Measurements from ENCODE around the gene PRKCH.

PRKCH gene

GRCh38 chr14:61335049-61335448, 13.7 kb downstream of the PRKCH start:
- no peak for FAIRE-seq

DNA sequence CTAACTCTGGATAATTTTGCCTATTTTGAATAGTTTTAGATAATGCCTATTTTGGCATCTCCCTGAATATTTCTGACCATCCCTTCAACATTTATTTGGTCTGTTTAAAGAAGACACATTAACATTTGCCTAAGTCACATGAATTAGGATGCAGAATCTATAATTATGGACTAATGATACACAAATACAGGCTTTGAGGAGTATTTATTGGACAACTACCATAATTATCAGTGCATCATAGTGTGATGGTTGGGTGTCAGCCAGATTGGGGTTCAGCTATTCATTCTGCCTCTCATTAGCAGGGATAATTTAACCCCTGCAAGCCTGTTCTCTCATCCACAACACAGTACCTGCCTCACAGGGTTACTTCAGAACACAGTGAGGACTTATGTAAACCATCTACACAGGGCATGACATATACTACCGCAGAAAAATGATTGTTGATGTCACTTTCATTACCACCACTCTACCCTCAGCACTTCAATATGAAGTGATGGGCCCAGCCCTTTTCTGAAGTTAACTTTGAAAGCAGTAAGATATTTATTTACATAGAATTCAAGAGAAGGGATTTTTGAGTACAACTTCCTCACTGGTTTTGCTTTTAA, 14.4 kb downstream of the PRKCH start:
- no peak for FAIRE-seq

More at GRCh38 chr14:61335049-61335448, 13.7 kb downstream of the PRKCH start:
- no peak for DNase-seq (ENCODE audit: insufficient read length, low spot score)

GRCh38 chr14:61337893-61338292, 16.5 kb downstream of the PRKCH start:
- FAIRE-seq = no peak
- no peak for DNase-seq (ENCODE audit: insufficient read length, low spot score)

More for the DNA sequence above, 14.4 kb downstream of the PRKCH start:
- DNase-seq (ENCODE audit: insufficient read length, low spot score) = no peak

- no peak for DNase-seq (ENCODE audit: insufficient read length, low spot score)
- FAIRE-seq = no peak
Measured at GRCh38 chr14:61338457-61338856, 17.1 kb downstream of the PRKCH start.

DNA sequence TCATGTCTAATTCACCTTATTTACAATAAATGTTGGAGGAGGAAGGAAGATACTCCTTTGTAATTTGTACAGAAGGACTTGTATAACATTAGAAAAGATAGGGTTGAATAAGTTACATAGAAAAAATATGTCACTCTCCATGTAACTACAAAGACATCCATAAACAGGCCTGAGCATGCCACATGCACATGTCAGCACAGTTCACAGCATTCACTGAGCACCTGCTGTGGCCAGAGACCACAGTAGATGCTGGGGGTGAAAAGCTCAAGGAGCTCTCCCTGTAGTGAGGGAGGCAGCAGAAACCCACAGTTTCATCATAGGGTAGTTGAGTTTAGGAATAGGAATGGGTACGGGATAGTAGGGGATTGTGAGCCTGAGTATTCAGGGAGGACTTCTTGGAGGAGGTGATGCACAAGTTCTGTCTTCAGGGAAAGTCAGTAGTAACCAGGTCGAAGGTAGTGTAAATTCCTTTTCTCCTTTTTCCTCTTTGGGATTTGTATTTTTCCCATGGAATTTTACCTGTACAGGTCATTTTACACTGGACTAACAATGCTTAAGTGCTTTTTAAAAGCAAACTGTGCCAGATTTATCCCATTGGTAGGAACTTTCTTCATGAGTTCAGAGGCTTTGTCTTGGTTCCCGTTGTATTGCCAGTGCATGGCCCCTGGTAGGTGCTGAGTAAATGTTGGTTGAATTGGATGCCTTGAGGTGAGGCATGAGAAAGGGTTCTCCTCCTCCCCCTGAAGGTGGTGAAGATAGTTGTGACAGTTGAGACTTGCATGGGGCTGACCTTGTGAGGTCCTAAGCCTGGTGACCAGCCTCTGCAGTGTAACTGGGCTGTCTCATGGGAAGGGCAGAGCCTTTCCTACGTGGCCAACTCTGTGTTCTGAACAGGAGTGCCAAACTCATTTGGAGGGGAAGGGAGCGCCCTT, 20.2 kb downstream of the PRKCH start:
- FAIRE-seq = no peak
- no peak for DNase-seq (ENCODE audit: insufficient read length, low spot score)

DNA sequence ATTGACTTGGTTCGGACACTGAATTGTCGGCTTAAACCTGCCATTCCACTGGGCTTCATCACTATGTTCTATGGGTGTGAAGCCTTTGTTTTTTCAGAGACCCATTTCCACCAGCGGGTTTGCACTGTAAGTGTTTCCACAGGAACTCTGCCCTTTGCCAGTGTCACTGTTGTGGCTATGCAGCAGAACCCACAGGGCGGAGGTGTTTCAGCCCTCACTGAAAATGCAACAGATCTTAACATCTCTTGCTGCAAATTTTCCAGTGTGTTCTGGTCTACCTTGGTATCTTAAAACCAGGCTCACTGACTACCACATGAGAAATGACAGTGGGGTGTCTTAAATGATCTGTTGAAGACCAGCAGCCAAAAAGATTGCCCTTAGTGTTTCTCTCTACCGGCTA, 21.1 kb downstream of the PRKCH start:
- DNase-seq (ENCODE audit: insufficient read length, low spot score) = no peak
- no peak for FAIRE-seq

DNA sequence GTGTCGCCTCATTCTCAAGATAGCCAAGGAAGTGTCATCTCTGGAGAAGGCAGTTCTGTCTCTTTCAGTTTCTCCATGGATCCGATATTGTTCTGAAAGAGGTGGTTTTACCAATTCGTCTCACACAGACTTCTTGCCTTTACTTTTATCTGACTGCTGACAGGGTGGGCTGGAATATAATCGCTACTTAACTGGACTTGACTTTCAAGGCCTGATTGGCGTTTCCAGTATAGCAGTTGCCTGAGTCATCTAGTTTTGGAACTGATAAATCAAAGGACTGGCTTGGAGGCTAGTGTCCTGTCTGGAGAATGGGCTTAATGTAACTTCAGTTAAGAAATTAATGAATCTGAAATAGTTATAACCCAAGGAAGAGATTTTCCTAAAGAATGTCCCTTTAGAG, 21.6 kb downstream of the PRKCH start:
- DNase-seq (ENCODE audit: insufficient read length, low spot score) (no peak), FAIRE-seq (no peak)

DNA sequence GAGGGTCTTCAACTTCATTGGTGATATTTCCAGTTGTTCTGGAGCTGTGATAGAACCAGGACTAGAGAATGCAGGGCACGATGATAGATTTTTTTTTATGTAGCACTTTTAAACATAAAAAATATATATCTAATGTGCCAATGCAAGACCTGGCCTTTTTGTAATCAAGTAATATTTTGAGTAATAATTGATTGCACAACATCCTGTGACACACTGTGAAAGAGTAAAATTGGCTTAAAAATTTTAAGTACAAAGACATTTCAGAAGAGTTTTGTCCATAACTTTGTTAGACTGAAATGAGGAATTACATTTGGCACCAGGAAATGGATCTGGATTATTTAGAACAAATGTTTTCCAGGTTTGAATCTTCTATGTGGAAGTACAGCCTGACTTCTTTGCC, 22.1 kb downstream of the PRKCH start:
- FAIRE-seq (no peak), DNase-seq (ENCODE audit: insufficient read length, low spot score) (no peak)

GRCh38 chr14:61343991-61344405, 22.6 kb downstream of the PRKCH start:
- no peak for DNase-seq (ENCODE audit: insufficient read length, low spot score)
- no peak for FAIRE-seq

- FAIRE-seq (no peak), DNase-seq (ENCODE audit: insufficient read length, low spot score) (no peak)
Measured at GRCh38 chr14:61344437-61345150, 23.2 kb downstream of the PRKCH start.

DNA sequence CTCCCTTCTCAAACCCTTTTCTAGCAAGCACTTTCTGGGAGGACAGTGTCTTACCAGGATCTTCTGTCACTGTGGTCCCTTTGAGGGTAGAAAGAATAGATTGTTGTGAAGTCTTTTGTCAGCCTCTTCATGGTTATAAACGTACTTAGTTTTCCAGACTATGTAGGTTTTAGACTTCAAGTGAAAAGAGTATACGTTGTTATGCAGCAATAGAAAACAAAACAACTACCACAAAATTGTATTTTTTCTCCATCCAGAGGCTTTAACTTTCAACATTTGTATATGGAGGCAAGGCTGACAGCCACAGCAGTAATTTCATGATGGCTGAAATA, 23.7 kb downstream of the PRKCH start:
- FAIRE-seq = no peak
- no peak for DNase-seq (ENCODE audit: insufficient read length, low spot score)

- FAIRE-seq (no peak), DNase-seq (ENCODE audit: insufficient read length, low spot score) (no peak)
Measured at GRCh38 chr14:61346221-61346620, 24.8 kb downstream of the PRKCH start.

DNA sequence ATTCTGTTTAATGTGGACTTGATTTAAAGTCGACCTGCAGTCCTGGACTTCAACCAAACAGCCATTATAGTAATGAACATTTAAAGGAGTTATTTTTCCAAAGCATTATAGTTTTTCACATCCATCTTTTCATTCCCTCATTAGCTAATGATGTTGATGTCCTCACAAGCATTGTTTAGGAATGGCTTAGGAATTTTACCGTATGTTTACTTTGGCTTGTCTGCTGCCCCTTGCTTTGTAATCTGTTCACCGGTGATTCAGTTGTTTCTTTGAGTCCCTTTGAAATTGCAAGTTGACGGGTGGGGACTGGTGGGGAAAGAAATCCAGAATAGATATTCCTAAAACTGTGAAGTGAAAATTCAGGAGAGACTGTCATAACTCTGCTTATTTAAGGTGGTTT, 25.4 kb downstream of the PRKCH start:
- DNase-seq (ENCODE audit: insufficient read length, low spot score) = no peak
- no peak for FAIRE-seq

DNA sequence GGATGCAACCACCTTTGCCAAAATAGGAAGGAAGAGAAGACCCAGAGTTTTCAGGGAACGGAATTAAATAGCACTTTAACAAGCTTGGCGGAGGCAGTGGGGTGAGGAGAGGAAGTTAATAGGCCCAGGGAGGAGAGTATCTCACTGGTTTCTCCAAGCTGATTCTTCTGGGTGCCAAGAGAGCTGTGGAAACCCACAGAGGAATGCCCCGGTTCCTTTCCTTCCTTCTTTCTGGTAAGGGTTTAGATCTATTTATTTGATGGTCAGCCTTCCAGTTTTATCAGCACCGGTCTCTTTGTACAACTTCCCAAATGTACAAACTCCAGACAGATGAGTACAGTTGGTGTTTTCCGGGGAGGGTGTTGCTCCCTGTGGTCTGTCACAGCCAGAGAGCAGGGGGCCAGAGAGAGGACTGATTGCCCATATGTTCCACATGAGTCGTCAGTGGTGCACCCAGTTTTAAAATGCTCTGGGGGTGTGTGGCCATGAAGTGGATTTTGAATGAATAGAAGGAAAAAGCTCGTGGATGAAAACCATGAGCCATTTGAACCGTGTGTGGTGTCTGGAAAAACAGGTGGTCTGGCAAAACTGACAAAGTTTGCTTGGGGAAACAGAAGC, 26.6 kb downstream of the PRKCH start:
- DNase-seq (ENCODE audit: insufficient read length, low spot score) = no peak
- no peak for FAIRE-seq

DNA sequence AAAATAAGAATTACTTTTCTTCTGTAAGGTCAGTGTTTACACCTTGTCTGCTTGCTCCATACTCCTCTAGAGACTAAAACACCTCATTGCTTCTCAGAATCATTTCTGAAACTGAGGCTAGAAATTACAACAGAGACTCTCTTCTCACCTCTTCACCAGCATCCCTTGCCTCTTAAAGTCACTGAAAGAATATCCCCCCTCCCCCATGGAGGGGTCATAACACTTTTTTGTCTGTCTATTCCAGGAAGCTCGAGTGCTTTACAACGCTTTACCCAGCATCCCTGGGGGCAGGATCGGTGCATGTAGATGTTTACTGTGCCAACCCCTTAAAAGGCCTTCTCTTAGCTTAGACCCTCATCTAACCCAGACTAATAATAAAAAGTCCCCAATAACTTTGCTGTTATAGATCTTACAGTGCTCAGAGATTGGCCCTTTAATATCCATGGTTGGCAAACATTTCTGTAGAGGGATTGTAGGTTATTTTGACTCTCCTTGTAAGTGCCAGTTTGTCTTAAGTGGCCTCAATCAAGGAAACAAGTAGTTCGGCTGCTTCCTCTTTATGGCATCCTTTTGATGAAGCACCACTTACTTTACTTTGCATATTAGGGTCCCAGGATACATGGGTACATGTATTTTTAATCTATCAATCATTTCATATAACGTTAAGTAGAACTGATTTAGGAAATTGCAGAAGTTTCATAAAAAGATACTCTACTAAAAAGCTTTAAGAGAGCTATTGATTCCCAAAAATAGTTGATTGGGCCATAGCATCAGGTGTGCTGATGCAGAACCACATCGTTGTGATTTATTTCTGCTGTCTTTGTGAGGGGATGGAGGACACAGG, 29.3 kb downstream of the PRKCH start:
- FAIRE-seq (peak; percentile 48), DNase-seq (ENCODE audit: insufficient read length, low spot score) (no peak)

- FAIRE-seq (no peak), DNase-seq (ENCODE audit: insufficient read length, low spot score) (no peak)
Measured at GRCh38 chr14:61351477-61351876, 30.1 kb downstream of the PRKCH start.

DNA sequence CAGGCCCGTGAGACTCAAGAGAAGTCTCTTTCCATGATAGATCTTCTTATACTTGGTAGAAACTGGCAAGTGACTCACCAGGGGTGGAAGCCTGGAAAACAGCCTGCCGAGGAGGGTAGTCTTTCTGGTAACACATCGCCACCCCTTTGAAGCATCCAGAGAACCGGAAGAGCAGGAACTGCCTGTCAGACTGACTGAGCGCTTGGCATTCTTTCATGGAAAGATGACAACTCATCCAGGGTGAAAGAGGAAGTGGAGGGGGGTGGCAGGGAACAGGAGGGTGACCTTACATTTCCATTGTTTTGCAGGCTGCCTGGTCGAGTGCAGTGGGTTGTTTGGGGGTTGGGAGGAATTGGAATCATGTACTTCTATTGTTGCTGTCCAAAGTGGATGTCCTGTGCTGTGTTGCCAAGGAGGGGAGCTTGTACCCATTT, 34.5 kb downstream of the PRKCH start:
- FAIRE-seq (no peak), DNase-seq (ENCODE audit: insufficient read length, low spot score) (no peak)

DNA sequence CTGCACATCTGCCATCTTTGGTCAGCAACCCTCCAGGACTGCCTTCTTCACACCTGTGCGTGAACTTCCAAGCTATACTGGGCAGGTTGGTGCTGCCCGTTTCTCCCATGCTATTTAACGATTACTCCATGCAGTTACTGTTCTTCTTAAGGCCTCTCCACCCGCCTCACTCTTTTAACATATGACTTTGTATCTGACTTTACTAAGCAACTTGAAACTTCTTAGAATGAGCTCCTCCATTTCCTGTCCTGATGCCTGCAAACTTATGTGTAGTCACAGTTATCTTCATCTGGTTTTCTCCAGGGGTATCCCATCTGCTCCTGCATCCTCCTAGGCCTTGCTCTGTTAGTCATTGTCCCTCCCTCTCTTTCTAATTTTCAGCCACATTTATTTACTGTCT, 35.7 kb downstream of the PRKCH start:
- DNase-seq (ENCODE audit: insufficient read length, low spot score) (no peak), FAIRE-seq (no peak)

GRCh38 chr14:61358554-61359226, 37.3 kb downstream of the PRKCH start:
- FAIRE-seq (no peak), DNase-seq (ENCODE audit: insufficient read length, low spot score) (no peak)
